IPS-NIHi7 (cell line): ENCODE data around the gene ZNRF1.
"Not testable (repeated sequence)": the region's sequence is repeated elsewhere in the genome, so short reads cannot be mapped to it uniquely, and the experiment has no call there.

ENCODE experiments used
- DNase-seq: peaks from one replicate; pipeline ENCODE4 v3.0.0; 2012; ENCODE audit warnings: mixed read lengths; ENCODE audit errors: extremely low spot score

Gene ZNRF1

DNA sequence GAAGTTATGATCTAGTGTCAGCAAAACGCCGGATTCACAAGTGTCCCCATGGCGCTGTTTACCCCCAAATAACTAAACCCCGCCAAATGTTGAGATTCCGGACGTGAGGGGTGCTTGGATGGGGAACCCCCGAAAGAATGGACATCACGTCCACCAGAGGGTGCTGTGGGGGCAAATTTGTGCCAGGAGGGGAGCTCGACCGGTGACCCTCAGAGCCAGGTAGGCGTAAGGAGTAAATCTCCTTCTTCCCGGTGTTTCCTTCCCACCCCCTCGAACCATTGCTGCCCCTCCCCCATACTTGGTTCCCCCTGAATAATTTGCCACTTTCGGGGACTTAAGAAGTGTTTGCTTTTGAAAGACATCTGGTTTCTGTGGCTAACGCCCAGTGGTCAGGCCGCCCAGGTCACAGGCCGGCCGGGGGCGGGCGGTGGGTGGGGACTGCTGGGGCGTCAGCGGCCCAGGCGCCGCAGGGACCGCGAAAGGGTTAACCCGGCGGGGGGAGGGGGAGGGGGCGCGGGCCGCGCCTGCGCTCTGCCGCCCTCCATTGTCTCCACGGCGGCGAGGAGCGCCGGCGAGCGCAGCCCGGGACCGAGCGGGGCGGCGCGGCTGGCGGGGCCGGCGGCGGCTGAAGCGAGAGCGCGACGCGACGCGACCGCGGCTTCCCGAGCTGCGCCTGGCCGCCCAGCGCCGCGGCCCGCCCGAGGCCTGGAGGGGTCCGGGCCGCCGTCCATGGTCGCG is at the start of gene ZNRF1:
ZNRF1 (plus strand) TSS at position 544 of the 738 bp plus-strand sequence. CDS start 648 bp downstream, outside the sequence.
- peak; percentile 90 for DNase-seq

DNA sequence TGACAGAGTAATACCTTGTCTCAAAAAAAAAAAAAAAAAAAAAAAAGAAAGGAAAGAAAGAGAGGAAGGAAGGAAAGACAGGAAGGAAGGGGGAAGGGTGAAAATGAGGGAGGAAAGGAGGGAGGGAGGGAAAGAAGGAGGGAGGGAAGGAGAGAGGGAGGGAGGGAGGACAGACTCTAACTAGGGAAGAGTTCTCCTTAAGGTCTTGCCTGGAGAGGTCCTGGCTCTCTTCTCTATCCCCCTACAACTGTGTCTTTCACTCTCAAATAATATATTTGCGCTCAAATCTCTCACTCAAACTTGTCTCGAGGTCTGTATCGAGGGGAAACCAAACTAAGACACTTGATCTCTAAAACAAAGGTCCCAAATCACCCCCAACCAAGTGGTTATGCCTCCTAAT is 49.5 kb upstream of the ZNRF1 start:
- no peak for DNase-seq

GRCh38 chr16:74950511-74950910 is 48.3 kb upstream of the ZNRF1 start:
- DNase-seq = no peak

- DNase-seq = no peak
Observed at GRCh38 chr16:74951206-74951605, 47.6 kb upstream of the ZNRF1 start.

GRCh38 chr16:74951681-74952080 is 47.1 kb upstream of the ZNRF1 start:
- DNase-seq = no peak

- no peak for DNase-seq
Observed at GRCh38 chr16:74954763-74955162, 44.1 kb upstream of the ZNRF1 start.

GRCh38 chr16:74973304-74973703 is 25.5 kb upstream of the ZNRF1 start:
- DNase-seq = no peak

DNA sequence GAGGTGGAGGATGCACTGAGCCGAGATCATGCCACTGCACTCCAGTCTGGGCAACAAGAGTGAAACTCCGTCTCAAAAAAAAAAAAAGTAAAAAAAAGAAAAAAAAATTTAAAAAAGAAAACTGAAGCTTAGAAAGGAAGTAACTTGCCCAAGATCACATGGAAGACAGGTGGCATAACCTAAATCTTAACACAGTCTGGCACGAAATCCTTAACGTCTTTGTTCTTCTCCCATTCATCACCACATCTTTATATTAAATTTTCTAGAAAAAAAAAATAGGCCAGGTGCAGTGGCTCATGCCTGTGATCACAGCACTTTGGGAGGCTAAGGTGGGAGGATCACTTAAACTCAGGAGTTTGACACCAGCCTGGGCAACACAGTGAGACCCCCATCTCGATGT is 23.2 kb upstream of the ZNRF1 start:
- no peak for DNase-seq

GRCh38 chr16:74982256-74982655 is 16.6 kb upstream of the ZNRF1 start:
- no peak for DNase-seq

DNA sequence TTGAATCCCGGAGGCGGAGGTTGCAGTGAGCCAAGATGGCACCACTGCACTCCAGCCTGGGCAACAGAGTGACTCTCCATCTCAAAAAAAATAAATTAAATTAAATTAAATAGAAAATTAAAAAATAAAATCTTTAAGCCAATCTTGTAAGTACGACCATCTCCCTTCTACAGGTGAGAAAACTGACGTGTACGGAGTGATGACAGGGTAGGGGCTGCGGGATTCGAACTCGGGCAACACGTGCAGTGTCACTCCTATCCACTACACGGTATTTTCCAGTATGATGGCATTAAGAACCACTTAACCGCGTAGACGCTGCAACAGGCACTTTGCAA is 14.7 kb upstream of the ZNRF1 start:
- DNase-seq = no peak

DNA sequence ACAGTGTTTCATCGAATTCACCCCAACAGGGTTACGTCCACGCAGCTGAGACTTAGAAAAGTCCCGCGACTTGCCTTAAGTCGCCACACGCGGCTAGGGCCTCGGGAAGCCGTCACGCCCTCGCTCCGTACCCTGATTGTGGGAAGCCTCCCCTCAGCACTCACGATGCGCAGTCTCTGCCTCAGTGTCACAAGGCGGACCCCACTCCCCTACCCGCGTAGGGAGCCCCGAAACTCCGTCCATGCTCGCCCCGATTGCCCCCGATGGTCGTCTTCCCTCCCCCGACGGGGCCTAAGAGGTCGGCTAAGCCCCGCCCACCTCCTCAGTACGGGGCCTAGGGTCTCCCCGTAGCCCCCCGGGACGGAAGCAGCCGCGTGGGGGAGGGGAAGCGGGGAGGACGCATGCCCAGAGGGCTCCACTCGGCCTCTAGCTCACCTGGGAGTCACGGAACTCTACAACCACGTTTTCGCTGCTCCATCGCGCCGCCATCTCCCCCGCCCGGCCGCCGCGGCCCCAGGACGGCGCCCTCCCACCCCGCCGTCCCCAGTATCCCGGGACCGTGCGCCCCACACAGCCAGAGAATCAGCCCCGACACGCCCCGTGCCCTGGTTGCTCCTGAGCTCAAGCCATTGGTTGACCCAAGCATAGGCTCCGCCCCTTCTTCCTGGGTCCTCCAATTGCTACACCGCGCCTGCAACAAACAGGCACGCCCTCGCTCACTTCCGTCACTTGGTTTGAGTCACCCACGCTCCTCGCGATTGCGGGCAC is 14.1 kb upstream of the ZNRF1 start, which contains the start of gene WDR59:
WDR59 (minus strand) TSS at position 595 of the 768 bp plus-strand sequence; CDS start at position 489, 106 bp downstream.
- peak; percentile 99 for DNase-seq

GRCh38 chr16:74987027-74987681 is 11.7 kb upstream of the ZNRF1 start:
- DNase-seq = no peak

- not testable (repeated sequence) for DNase-seq
Observed at GRCh38 chr16:74989864-74990263, 9.0 kb upstream of the ZNRF1 start.

GRCh38 chr16:74990832-74991231 is 8.0 kb upstream of the ZNRF1 start:
- DNase-seq = no peak

GRCh38 chr16:74991268-74991592 is 7.6 kb upstream of the ZNRF1 start:
- DNase-seq = no peak

- no peak for DNase-seq
Observed at GRCh38 chr16:74991593-74992403, 7.0 kb upstream of the ZNRF1 start.

- no peak for DNase-seq
Observed at GRCh38 chr16:74995986-74996385, 2.8 kb upstream of the ZNRF1 start.

- no peak for DNase-seq
Observed at GRCh38 chr16:74997042-74997491, 1.8 kb upstream of the ZNRF1 start.

GRCh38 chr16:74999219-74999608 is 390 bp downstream of the ZNRF1 start:
- DNase-seq = peak; percentile 51

DNA sequence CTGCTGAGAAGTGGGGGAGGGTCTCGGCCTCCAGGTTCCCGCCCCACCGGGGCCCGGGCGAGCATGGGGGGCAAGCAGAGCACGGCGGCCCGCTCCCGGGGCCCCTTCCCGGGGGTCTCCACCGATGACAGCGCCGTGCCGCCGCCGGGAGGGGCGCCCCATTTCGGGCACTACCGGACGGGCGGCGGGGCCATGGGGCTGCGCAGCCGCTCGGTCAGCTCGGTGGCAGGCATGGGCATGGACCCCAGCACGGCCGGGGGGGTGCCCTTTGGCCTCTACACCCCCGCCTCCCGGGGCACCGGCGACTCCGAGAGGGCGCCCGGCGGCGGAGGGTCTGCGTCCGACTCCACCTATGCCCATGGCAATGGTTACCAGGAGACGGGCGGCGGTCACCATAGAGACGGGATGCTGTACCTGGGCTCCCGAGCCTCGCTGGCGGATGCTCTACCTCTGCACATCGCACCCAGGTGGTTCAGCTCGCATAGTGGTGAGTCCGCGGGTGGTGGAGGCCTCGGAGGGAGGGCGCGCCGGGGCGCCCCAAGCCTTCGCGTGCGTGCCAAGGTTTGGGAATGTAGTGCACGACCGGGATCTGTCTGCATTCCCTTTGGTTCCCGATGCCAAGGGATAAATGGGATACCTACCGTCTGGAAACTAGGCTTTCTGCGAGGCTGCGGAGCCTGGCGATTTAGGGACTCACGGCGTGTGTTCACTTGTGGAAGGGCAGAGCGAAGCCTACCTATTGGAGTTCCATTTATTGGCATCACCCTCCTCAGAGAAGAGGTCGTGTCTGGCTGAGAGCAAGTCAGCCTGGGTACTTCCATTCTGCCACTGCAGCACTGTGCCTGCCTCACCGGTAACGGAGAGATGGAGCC is 1.0 kb downstream of the ZNRF1 start:
- peak; percentile 50 for DNase-seq
